Hindlimb muscle (tissue), 1 donor: Measurements from ENCODE around the gene FIGN. TPM values are rescaled to one million over a fixed set of nuclear protein-coding genes. Genes with fewer than 3 reads are reported as not detected.

Experiments
- DNase-seq: peaks from one replicate; pipeline ENCODE4 v3.0.0-alpha.2; 2013
- polyA plus RNA-seq: library from polyadenylated mRNA; unstranded; fragments of 120-200 nt; gene quantifications from one replicate; pipeline ENCODE4 v1.2.1, GENCODE V29; 2013; ENCODE audit not compliant: insufficient read length

The FIGN gene
- polyA plus RNA-seq, 1 donor: 0.99 TPM

DNA sequence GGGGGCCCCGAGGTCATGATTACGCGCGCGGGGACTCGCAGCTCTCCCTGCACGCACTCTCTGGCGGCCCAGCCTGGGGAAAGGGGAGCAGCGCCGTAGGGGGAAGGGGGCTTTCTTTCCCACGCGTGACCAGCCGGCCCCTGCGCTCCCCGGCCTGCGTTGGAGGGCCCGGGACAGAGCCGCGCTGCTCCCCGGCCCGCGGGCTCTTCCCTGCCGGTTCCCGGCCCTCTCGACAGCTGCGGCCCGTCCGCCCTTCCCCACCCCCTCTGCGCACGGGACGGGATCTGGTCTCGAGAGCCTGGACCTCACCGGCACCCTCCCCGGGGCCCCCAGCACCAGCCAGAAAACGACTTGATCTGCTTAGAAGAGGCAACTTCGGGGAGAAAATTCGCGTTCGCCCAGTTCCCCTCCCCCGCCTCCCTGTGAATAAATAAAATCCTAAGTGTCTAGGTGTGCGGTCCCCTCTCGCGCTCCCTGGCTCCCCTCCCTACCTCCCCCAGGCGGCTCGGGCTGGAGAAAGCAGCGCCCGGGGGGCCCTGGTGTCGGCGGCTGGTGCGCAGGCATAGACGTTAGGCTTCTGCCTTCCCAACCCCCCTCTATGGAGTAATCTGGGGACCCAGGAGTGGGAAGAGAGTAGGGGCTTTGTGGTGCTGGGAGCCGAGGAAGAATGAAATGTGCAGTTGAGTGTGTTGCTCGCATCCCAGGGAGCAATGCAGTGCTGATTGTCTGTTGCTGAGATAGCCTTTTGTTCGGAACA, 803 bp upstream of the FIGN start:
- DNase-seq: no peak

DNA sequence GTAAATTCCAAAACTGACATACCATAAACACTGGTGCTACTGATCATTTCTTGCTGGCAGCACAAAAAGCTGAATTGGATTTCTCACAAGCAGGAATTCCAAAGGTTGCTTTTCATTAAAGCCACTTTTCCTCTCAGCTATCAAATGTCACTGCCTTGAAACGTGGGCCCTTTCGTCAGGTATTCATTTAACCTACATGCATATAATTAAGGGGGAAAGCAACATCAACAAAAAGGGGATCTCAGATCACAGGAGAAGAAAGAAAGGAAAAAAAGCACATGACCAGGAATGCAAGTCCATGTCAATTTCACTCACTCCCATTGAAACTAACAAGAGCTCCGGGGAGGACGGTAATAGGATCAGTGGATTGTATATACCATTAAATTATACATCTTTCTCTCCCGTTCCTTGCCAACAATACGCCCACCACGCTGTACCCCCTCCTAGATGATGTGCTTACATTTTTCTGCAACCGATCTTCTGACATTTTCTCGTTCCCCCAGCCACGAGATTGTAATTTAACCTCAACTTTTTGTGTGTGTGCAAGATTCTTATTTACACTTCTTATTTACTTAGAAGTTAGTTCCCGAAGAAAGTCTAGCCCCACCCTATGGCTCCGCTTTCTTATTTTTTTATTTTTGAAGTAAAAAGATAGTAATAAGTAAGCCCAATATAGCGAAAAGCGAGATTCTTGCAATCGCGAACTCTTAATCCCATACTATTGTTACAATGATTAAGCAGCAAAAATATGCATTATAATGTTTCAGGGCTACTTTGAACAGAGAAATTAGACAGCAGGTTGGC, 725 bp downstream of the FIGN start:
- no peak for DNase-seq

DNA sequence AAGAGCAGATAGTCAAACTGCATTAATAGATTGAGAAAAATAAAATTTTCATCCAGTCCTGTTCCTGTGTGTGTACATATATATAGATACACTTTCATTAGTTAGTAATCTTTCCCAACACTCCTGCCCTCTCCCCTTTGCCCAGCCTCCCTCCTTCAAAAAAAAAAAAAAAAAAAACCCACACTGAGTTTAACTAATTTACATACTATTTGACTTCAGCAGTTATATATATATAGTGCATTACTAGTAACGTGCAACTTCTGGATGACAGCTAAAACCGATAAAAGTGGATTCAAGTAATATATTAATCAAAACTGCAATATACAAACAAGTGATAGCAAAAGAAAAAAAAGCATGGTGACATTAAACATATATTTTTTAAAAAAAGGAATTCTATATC, 1.4 kb downstream of the FIGN start:
- DNase-seq: no peak

DNA sequence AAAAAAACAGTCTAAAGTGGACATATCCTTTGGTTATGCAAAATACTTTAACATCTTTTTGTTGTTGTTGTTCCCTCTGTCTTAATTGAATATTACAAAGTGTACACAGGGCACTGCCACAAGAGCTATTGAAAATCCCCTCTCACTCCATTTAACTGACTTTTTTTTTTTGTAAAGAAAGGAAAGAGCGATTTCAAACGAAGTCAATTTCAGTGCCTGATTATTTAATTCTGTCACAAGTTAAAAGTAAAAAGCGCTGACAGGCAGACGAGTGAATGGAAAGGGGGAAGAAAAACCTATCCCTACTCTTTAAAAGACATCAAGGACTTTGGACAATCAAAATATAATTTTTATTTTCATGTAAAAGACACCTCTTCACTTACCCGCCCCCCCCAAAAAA, 1.9 kb downstream of the FIGN start:
- no peak for DNase-seq

DNA sequence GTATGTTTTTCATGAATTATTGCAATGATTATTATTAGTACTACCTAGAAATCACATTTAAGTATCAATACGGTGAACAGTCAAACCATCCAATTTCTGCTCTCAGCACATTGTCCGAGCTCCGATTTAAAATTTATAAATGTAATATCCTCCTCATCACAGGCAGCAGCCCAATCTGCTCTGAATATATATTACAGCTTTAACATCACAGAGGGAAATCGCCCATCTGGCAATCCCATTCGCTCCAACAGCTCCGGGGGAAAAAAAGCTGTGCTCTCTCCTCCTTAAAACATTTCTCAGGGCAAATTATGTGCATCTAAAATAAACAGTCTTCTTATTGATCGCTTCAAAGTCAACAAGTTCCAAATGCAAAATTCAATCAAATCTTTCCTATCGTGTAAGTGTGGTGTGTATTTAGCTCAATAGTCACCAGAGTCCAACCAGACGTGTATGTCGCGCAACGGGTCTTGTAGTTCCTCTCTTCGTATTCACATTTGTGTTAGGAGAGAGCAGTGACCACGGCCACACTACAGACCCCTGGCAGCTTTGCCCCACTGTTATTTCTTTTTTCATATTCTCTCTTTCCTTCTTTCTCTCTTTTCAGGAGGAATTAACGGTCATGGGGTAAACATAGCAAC, 2.4 kb downstream of the FIGN start:
- no peak for DNase-seq

DNA sequence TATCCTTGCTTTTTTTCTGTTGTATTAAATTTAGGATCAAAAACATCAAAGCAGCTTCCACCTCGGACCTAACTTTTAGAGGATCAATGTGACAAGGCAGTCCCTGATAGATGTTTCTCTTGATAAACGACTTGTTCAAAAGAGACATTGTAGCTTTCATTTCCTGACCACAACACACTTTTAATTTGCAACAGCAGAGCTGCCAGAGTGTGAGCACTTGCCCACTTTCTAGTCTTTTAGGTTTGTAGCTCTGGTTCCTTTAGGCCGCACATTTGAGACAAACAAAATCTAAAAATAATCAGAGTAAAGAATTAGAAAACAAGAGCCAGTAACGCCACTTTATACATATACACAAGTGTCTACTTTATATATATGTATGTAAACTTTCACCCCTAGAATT, 3.1 kb downstream of the FIGN start:
- DNase-seq: no peak

DNA sequence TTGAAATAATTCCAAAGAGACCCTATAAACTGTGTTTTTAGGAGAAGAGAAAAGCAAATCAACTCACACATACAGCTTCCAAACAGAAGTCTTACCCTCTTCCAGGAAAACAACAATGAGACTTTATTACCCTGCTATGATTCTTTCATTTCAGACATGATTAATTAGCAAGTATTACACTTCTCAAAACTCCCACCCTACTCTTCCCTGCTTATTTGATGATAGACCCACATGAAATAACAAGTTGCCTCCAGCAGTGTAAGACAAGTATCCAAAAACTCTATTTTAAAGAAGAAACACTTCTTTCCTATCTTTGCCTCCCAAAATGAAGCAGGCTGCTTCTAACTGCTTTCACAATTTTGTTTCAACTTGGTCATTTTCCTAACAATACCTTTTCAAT, 4.1 kb downstream of the FIGN start:
- no peak for DNase-seq

DNA sequence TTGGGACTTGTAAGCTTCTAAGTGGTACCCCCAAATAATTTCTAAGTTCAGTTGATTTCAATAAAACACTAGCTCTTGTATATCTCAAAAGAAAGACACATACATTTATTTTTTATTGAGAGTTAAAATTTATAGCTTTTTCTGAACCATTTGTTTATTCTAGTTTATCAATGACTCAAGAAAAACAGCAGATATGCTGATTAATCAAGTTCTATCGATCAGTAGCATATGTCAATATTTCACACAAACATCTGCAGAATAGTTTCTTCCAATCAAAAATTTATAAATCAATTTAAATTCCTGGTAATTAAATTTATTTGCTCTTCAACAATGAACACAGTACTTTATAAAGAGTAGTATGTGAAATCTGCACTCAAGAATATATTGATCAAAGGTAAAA, 5.3 kb downstream of the FIGN start:
- no peak for DNase-seq

DNA sequence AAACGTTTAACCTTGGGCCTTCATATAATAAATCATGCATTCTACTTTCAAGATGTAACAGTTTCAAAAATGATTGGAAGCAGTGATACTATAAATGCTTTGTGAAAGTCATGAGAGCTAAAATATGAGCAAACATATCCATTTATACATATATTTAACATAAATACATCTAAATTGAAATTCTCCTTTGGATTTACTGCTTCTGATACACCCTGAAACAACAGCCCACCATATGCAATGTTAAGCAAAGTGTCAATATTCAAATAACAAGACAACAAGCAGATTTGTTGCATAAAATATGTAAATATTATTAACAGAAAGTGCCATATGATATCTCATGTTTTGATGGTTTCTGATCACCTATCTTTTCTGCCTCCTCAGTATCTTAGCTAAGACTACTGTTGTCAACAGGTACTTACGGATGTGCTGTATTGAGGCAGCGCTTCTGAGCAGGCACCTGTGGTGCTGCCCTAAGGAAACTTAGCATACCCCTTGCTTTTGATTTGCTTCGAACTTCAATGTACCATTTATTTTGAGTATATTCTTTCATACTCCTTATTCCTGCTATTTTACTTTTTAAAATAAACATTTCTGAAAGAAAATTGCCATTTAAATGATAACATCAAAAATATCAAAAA, 6.1 kb downstream of the FIGN start:
- no peak for DNase-seq

DNA sequence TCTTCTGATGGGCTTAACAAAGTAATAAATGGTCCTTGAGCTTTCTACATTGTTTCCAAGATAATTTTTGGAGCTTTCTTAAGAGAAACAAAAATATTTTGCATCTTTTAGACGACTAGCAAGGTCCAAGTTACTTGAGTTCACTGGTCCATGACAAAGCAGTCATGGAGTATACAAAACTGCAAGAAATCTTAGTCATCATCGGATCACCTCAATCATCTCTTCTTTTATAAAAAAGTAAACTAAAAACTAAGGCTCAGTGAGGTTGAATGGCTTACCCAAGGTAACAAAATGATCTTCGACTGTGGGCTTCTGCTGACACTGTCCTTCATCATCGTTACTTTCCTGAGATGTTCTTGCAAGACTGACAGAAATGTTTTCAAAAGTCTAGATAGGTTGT, 11.9 kb downstream of the FIGN start:
- no peak for DNase-seq

DNA sequence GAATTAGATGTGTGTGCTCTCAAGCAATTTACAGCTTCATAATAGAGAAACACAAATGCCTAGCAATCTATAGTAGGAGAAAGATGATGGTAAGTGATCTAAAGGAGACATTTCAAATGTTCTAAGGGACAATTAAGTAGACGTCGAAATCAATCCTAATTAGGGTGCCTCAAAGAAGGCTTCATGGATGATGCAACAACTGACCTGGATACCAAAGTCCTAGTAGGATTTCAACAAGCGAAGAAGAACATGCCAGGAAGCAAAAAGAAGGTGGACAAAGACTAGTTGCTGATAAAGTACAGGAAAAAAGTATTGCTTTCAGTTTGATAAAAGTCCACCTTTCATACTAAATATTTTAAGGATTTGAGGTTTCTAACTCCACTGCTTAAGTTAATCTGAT, 12.5 kb downstream of the FIGN start:
- DNase-seq: no peak

DNA sequence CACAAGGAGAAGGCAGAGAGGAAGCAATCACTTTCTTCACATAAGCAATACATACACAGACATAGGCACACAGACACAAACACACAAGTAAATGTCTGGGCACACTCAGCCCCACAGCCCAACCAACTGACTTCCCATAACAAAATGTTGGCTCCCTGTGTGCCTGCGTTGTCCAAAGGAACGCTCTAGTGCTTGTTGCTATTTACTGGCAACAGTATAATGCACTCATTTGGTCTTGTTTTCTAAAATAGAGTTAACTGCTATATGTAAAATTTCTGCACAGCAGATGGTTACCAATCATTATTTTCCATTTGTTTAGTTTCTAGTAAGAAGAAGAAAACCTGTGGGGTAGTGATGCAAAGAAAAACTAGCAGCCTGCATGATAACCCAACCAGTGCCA, 16.5 kb downstream of the FIGN start:
- no peak for DNase-seq

DNA sequence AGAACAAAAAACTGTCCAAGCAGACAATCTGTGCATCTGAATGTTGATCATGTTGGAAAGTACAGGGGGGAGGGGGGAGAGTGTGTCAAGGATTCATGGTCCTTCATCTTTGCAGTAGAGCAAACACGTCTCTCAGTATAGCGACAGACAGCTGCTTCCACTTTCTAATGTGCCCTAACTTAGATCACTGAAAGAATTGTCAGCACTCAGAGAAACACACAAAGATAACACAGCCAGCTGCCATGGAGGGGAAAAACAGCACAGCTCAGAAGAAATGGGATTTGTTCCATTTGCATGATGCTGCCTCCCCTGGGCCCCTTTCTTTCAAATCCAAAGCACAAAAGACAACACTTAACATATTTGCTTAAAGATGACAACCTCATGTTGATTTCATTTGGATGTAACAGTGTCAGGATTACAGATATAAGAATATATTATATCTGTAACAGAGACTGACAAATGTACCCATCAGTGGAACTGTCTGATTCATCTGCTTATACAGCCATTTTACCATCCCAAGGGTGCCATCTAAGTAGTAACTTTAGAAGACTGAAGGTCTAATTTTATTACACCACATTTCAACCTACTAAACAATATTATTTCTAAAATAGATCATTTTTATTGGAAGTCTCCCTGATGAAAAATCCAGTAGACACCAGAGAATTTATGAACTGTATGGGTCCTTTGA, 17.7 kb downstream of the FIGN start:
- DNase-seq: no peak

DNA sequence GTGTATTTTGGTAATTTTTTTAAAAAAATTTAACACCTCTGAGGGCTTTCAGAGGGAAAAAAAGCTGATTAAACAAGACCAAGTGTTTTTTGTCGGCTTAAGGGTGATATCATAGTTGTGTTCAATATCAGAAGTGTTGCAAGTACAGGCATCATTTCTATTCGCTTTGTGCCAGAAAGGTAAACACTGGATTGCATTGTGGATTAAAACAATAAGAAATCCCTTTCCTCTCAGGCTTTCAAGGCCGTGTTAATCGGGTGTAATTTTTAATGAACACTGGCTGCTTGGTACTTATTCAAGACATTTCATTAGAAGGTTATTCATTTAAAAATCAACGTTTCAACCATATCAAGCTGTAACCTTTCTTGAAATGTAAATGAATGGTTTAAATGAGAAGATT, 18.3 kb downstream of the FIGN start:
- no peak for DNase-seq

DNA sequence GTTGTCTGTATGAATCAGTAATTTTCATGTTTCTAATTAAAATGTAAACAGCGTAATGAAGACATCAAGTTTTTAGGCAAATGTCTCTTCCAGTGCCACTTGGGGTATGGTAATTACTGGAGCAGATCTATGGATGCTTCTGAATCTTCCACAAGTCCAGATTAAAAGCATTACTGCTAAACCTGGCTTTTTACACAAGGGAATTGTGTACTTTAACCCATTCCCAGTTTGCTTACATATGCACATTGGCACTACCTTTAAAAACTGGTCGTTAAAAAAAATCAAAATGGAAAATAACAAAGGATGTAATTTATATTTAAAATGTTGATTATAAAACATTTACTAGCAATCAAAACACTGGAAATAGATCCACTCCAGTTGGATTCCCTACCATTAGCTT, 19.7 kb downstream of the FIGN start:
- DNase-seq: no peak

DNA sequence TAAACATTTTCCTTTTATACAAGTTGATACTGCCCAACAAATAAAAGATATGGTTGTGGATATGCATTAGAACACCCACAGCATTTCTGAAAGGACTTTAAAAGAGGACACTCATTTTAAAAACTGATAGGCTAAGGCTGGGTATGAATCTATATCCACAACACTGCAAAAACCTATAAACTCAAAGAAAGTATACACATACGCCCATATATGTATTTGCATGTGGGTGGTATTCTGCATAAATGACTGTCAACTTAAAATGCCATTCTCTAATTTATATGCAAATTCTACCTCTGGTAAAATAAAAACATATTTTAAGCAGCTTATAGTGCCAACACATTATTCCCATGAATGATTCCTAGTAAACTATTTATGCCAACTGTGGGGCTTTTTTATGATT, 20.1 kb downstream of the FIGN start:
- DNase-seq: no peak

DNA sequence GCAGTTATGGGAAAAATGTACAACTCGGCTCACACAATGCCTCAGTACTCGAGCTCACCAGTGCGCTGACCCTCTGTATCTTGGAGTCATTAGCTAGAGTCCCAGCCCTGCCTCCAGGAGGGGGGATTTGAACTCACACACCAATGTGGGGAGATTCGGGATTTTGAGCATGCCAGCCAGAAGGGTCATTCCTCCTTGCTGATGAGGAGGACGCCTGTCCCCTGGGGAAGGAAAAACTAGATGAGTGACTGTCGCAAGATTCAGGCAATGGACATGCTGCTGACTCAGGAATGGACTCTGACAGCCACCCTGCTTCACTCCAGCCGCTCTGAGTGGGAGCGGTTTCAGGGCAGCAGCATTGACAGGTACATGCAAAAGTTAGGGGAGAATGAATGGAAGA, 20.6 kb downstream of the FIGN start:
- DNase-seq: no peak

DNA sequence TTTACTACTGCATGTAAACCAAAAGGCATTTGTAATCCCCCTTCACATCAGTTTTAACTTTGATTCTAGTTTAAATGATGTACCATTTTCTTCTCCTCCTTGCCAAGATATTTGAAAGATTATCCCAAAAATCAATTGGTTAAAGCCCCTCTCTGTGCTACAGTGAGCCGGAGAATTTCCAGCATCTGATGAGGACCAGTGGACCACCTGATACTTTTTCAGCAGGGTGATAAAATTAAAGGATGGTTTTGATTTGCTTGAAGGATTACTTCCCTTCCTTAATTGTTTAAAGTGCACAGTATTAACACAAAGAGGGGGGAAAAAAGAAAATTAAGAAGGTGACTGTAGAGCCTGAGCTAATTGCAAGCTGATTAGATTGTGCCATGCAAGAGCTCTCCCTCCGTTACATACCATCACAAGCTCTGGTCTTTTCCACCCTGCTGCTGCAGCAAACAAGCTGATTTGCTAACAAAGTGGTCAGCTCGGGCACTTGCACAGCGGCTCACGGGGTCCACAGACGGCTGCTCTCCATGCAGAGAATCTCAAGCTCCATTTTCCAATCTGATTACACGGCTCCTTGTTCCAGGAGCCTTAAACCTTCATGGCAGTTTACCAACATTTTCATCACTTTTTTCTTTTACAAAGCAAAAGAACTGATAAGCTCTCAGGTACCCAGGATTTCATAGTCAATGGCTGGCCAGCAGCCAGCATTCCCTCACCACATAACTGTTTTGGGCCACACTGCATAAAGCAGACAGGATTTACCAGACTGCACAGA, 22.1 kb downstream of the FIGN start:
- no peak for DNase-seq

DNA sequence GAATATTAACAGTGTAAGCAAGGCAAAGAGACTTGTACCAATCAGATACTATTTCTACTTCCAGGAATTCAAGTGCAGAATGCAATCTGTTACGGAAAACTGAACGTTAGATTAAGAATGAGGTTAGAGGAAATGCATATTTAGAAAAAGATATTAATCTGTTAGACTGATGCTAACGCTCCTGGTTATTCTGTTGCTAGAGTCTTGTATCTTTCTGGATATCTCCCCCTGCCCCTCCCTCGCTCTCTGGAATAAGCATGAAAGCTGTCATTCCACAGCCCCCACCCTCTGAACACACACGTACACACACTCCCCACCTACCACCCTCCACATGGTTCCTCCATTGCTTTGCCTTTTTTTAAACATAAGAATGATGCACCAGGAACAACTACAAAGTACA, 24.1 kb downstream of the FIGN start:
- no peak for DNase-seq

DNA sequence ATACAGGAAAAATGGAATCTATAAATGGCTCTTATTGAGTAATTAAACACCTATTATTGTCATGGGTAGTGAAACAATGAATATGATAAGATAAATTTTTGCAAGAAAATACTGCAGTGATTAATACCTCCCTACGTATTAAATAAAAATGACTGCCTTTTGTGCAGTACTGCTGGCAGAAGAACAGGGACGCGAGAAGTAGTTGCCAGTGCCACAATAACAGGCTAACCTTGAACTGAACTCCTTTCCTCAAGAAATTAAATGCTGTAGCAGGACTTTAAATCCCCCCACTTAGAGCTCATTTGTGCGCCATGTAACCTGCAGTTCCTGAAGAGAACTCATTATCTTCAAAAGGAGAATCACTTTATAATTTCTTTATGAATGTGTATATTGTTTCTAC, 24.6 kb downstream of the FIGN start:
- no peak for DNase-seq

DNA sequence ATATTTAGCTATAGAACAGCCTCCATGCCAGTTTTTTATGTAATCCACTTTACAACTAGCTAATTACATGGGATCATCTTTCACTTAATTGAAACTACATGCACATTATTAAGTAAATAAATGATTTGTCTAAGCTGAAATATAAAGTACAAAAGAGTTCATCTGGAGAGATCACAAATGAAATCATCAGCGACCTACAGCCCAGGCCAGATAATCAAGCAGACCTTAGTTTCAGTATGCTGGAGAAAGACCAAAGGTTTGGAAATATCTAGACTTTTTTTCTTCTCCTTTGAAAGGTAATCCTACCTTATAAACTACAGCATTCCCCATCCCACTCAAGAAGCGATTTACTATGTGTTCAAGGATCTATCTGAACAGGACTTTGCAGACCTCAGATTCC, 26.5 kb downstream of the FIGN start:
- no peak for DNase-seq

DNA sequence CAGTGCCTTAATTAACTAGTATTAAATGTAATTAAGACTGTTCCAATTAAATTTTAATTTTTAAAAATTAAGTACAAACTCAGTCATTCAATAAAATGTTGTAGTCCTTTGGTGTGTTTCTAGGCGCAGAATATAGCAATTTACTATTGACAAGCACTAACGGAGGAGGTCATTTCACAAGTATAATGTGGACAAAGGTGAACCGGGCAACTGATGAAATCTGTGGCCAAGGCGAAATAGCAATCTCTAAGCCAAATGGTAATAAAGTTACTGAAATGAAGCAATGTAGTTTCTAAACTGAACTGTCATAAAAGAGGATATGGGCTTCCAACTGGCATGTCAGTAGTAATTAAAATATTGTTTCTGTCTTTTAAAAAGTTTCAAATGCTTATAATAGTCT, 27.5 kb downstream of the FIGN start:
- no peak for DNase-seq
